Skeletal muscle tissue (tissue), 4 donors: ENCODE measurements around the gene GALNT14. TPM values are rescaled to one million over a fixed set of nuclear protein-coding genes. Genes with fewer than 3 reads are reported as not detected.

ENCODE experiments used
- H3K27ac ChIP-seq: one replicate; pipeline ENCODE4 v1.7.0; 2013; ENCODE audit warnings: mild to moderate bottlenecking, low read depth, low read length, inconsistent platforms
- H3K27me3 ChIP-seq, 3 donors: one replicate each; pipeline ENCODE4 v1.7.0; 2013; ENCODE audit warnings: low read length in 3 of 3; ENCODE audit not compliant: control insufficient read depth in 3 of 3, insufficient read depth in 3 of 3
- H3K36me3 ChIP-seq, 3 donors: one replicate each; pipeline ENCODE4 v1.7.0; 2013; ENCODE audit warnings: low read length in 3 of 3; ENCODE audit not compliant: control insufficient read depth in 3 of 3, insufficient read depth in 3 of 3
- H3K4me1 ChIP-seq, 3 donors: one replicate each; pipeline ENCODE4 v1.7.0; 2013; ENCODE audit warnings: low read length in 3 of 3, mild to moderate bottlenecking in 3 of 3; ENCODE audit not compliant: control insufficient read depth in 3 of 3, insufficient read depth in 3 of 3
- H3K4me3 ChIP-seq, 3 donors: one replicate each; pipeline ENCODE4 v1.7.0; 2013; ENCODE audit warnings: low read length in 3 of 3
- H3K9ac ChIP-seq, 3 donors: one replicate each; pipeline ENCODE4 v1.7.0; 2013; ENCODE audit warnings: low read length in 3 of 3, mild to moderate bottlenecking in 3 of 3, moderate library complexity in 2 of 3, low read depth in 1 of 3
- H3K9me3 ChIP-seq, 3 donors: one replicate each; pipeline ENCODE4 v1.7.0; 2013; ENCODE audit warnings: low read length in 3 of 3; ENCODE audit not compliant: control insufficient read depth in 3 of 3
- total RNA-seq: library from RNA; depleted of rRNA; stranded (reverse); fragments of >200 nt; gene quantifications from one replicate; pipeline ENCODE4 v1.2.3, GENCODE V29; 2014
- donor health status: Osteomylitis.

The GALNT14 gene
- total RNA-seq, 1 donor from 2014 or later = 2.1 TPM

- Histone ChIP-seq H3K36me3 (no peaks in the 10 kb centered on the region), H3K9me3 (no peaks in the 10 kb centered on the region), H3K9ac (no peak overlapping the region), H3K27ac (no peak overlapping the region), H3K27me3 (peaks cover 0 to 8% (median 3%) of the 10 kb centered on the region in 3 donors), H3K4me3 (no peak overlapping the region), H3K4me1 (peaks cover 7 to 9% (median 7%) of the 10 kb centered on the region in 3 donors)
These were observed 164.1 kb downstream of the GALNT14 start for GRCh38 chr2:30974092-30974491.

GRCh38 chr2:30971231-30972025 is 166.8 kb downstream of the GALNT14 start:
- Histone ChIP-seq H3K27ac (no peak overlapping the region), H3K27me3 (peaks cover 0 to 10% (median 3%) of the 10 kb centered on the region in 3 donors), H3K4me1 (peaks cover 7 to 9% (median 7%) of the 10 kb centered on the region in 3 donors), H3K9me3 (no peaks in the 10 kb centered on the region), H3K4me3 (no peak overlapping the region), H3K36me3 (no peaks in the 10 kb centered on the region), H3K9ac (no peak overlapping the region)

GRCh38 chr2:30968660-30969397 is 169.4 kb downstream of the GALNT14 start:
- Histone ChIP-seq H3K4me1 (peaks cover 0 to under 1% (median 0%) of the 10 kb centered on the region in 3 donors), H3K27ac (no peak overlapping the region), H3K36me3 (no peaks in the 10 kb centered on the region), H3K9ac (no peak overlapping the region), H3K9me3 (no peaks in the 10 kb centered on the region), H3K27me3 (peaks cover 0 to 10% (median 8%) of the 10 kb centered on the region in 3 donors), H3K4me3 (no peak overlapping the region)

- H3K27ac ChIP-seq = no peak overlapping the region
- H3K9me3 ChIP-seq = no peaks in the 10 kb centered on the region
- peaks cover 0 to 11% (median 6%) of the 10 kb centered on the region in 3 donors for H3K27me3 ChIP-seq
- H3K36me3 ChIP-seq = no peaks in the 10 kb centered on the region
- no peaks in the 10 kb centered on the region for H3K4me1 ChIP-seq
- no peak overlapping the region for H3K4me3 ChIP-seq
- H3K9ac ChIP-seq = no peak overlapping the region
These were observed 171.5 kb downstream of the GALNT14 start for GRCh38 chr2:30966786-30967185.

- no peaks in the 10 kb centered on the region for H3K9me3 ChIP-seq
- no peak overlapping the region for H3K27ac ChIP-seq
- no peaks in the 10 kb centered on the region for H3K4me1 ChIP-seq
- no peak overlapping the region for H3K9ac ChIP-seq
- H3K27me3 ChIP-seq = peaks cover 0 to 10% (median 2%) of the 10 kb centered on the region in 3 donors
- H3K4me3 ChIP-seq = no peak overlapping the region
- H3K36me3 ChIP-seq = no peaks in the 10 kb centered on the region
These were observed 173.2 kb downstream of the GALNT14 start for GRCh38 chr2:30965022-30965531.

- Histone ChIP-seq H3K9me3 (no peaks in the 10 kb centered on the region), H3K27me3 (peaks cover 0 to 8% (median 2%) of the 10 kb centered on the region in 3 donors), H3K9ac (no peak overlapping the region), H3K4me1 (no peaks in the 10 kb centered on the region), H3K36me3 (no peaks in the 10 kb centered on the region), H3K27ac (no peak overlapping the region), H3K4me3 (no peak overlapping the region)
These were observed 173.8 kb downstream of the GALNT14 start for GRCh38 chr2:30964334-30965005.

- Histone ChIP-seq H3K27ac (no peak overlapping the region), H3K36me3 (no peaks in the 10 kb centered on the region), H3K9ac (no peak overlapping the region), H3K9me3 (no peaks in the 10 kb centered on the region), H3K27me3 (peaks cover 0 to 8% (median 0%) of the 10 kb centered on the region in 3 donors), H3K4me1 (no peaks in the 10 kb centered on the region), H3K4me3 (no peak overlapping the region)
These were observed 175.1 kb downstream of the GALNT14 start for GRCh38 chr2:30963184-30963583.

- Histone ChIP-seq H3K27ac (no peak overlapping the region), H3K9me3 (no peaks in the 10 kb centered on the region), H3K36me3 (no peaks in the 10 kb centered on the region), H3K27me3 (peaks cover 0 to 3% (median 0%) of the 10 kb centered on the region in 3 donors), H3K4me1 (no peaks in the 10 kb centered on the region), H3K4me3 (no peak overlapping the region), H3K9ac (no peak overlapping the region)
These were observed 178.0 kb downstream of the GALNT14 start for GRCh38 chr2:30960213-30960612.

GRCh38 chr2:30959653-30960052 is 178.6 kb downstream of the GALNT14 start:
- H3K27me3 ChIP-seq = peaks cover 0 to 3% (median 0%) of the 10 kb centered on the region in 3 donors
- no peaks in the 10 kb centered on the region for H3K36me3 ChIP-seq
- H3K4me1 ChIP-seq = no peaks in the 10 kb centered on the region
- H3K4me3 ChIP-seq = no peak overlapping the region
- H3K9me3 ChIP-seq = no peaks in the 10 kb centered on the region
- H3K27ac ChIP-seq = no peak overlapping the region
- no peak overlapping the region for H3K9ac ChIP-seq
